Lower leg skin (tissue), 3 donors: ENCODE results near the gene ATP6V0E1.
"Not testable (repeated sequence)": the region's sequence is repeated elsewhere in the genome, so short reads cannot be mapped to it uniquely, and the experiment has no call there.

Experiments
- POLR2A ChIP-seq, 2 donors: fragments of 450-650 bp; IDR thresholded peaks; one replicate each; pipeline ENCODE4 v1.6.1; 2016 to 2017; ENCODE audit warnings: antibody characterized with exemption in 2 of 2, mild to moderate bottlenecking in 1 of 2, moderate library complexity in 1 of 2
- TF ChIP-seq, protein P1 (sequence below), 3 donors: fragments of 450-650 bp; IDR thresholded peaks; one replicate each; pipeline ENCODE4 v1.5.1; 2016; ENCODE audit warnings: antibody characterized with exemption in 3 of 3, mild to moderate bottlenecking in 3 of 3, moderate library complexity in 2 of 3

GRCh38 chr5:173047096-173047837 is 63.7 kb downstream of the ATP6V0E1 start:
- TF ChIP-seq, protein P1, sequence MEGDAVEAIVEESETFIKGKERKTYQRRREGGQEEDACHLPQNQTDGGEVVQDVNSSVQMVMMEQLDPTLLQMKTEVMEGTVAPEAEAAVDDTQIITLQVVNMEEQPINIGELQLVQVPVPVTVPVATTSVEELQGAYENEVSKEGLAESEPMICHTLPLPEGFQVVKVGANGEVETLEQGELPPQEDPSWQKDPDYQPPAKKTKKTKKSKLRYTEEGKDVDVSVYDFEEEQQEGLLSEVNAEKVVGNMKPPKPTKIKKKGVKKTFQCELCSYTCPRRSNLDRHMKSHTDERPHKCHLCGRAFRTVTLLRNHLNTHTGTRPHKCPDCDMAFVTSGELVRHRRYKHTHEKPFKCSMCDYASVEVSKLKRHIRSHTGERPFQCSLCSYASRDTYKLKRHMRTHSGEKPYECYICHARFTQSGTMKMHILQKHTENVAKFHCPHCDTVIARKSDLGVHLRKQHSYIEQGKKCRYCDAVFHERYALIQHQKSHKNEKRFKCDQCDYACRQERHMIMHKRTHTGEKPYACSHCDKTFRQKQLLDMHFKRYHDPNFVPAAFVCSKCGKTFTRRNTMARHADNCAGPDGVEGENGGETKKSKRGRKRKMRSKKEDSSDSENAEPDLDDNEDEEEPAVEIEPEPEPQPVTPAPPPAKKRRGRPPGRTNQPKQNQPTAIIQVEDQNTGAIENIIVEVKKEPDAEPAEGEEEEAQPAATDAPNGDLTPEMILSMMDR (IDR thresholded peaks at IDR 0.05) = not testable (repeated sequence)
- not testable (repeated sequence) for TF ChIP-seq POLR2A (IDR thresholded peaks at IDR 0.05)
